ENCODE data around the gene MNAT1. TPM values are rescaled to one million over a fixed set of nuclear protein-coding genes. Genes with fewer than 3 reads are reported as not detected.
A peak's percentile ranks its signal among the peaks of the same experiment; 100 is the strongest.

The MNAT1 gene
- total RNA-seq: 34.4 and 39.1 TPM in 2 replicates
- long read RNA-seq, transcript MNAT1-201 (8 exons, 2,635 nt): major isoform, 9 of 15 reads
- long read RNA-seq, partial matches to known transcripts: 1 of 15 reads
- long read RNA-seq, other reads (novel, unspliced or antisense): 4 of 15 reads

GRCh38 chr14:60734465-60735242, at the start of gene MNAT1:
MNAT1 (plus strand) TSS chr14:60734761; CDS start chr14:60734863, 102 bp downstream.
- TF ChIP-seq CTCF (conservative IDR thresholded peaks at IDR 0.05): peak; percentile 19
- H3K27ac Mint-ChIP-seq (ENCODE audit: unreplicated experiment): peak within 1 kb of the TSS; percentile 96
- peaks cover 20% of the 10 kb centered on the region for H3K4me1 Mint-ChIP-seq
- DNase-seq (ENCODE audit: low read depth, low spot score): peak; percentile 73
- H3K36me3 Mint-ChIP-seq (ENCODE audit: low read depth): no peaks in the 10 kb centered on the region
- H3K9me3 Mint-ChIP-seq: no peaks in the 10 kb centered on the region
- peak within 1 kb of the TSS; percentile 99 for H3K4me3 Mint-ChIP-seq
- peaks cover 34% of the 10 kb centered on the region for H3K27me3 Mint-ChIP-seq (ENCODE audit: low read depth)

- no peak for TF ChIP-seq CTCF (conservative IDR thresholded peaks at IDR 0.05)
- DNase-seq (ENCODE audit: low read depth, low spot score): no peak
- peaks cover 6% of the 10 kb centered on the region for H3K4me1 Mint-ChIP-seq
- H3K27me3 Mint-ChIP-seq (ENCODE audit: low read depth): no peaks in the 10 kb centered on the region
- peaks cover 5% of the 10 kb centered on the region for H3K9me3 Mint-ChIP-seq
- no peaks in the 10 kb centered on the region for H3K36me3 Mint-ChIP-seq (ENCODE audit: low read depth)
- H3K27ac Mint-ChIP-seq (ENCODE audit: unreplicated experiment): no peak overlapping the region
- no peak overlapping the region for H3K4me3 Mint-ChIP-seq
These were observed 47.7 kb upstream of the MNAT1 start for GRCh38 chr14:60686865-60687264.

- DNase-seq (ENCODE audit: low read depth, low spot score): no peak
- Mint-ChIP-seq H3K27me3 (ENCODE audit: low read depth) (no peaks in the 10 kb centered on the region), H3K36me3 (ENCODE audit: low read depth) (no peaks in the 10 kb centered on the region), H3K4me3 (no peak overlapping the region), H3K27ac (ENCODE audit: unreplicated experiment) (no peak overlapping the region), H3K4me1 (no peaks in the 10 kb centered on the region), H3K9me3 (peaks cover 2% of the 10 kb centered on the region)
- TF ChIP-seq CTCF (conservative IDR thresholded peaks at IDR 0.05): no peak
These were observed 43.0 kb upstream of the MNAT1 start for GRCh38 chr14:60691383-60692113.

GRCh38 chr14:60695327-60695726, 39.2 kb upstream of the MNAT1 start:
- no peak for DNase-seq (ENCODE audit: low read depth, low spot score)
- no peak for TF ChIP-seq CTCF (conservative IDR thresholded peaks at IDR 0.05)
- H3K4me1 Mint-ChIP-seq: no peaks in the 10 kb centered on the region
- no peak overlapping the region for H3K4me3 Mint-ChIP-seq
- H3K27ac Mint-ChIP-seq (ENCODE audit: unreplicated experiment): no peak overlapping the region
- peaks cover 4% of the 10 kb centered on the region for H3K27me3 Mint-ChIP-seq (ENCODE audit: low read depth)
- H3K9me3 Mint-ChIP-seq: peaks cover 14% of the 10 kb centered on the region
- no peaks in the 10 kb centered on the region for H3K36me3 Mint-ChIP-seq (ENCODE audit: low read depth)

- Mint-ChIP-seq H3K27ac (ENCODE audit: unreplicated experiment) (no peak overlapping the region), H3K4me1 (no peaks in the 10 kb centered on the region), H3K4me3 (no peak overlapping the region), H3K36me3 (ENCODE audit: low read depth) (peaks cover 5% of the 10 kb centered on the region), H3K9me3 (peaks cover 19% of the 10 kb centered on the region), H3K27me3 (ENCODE audit: low read depth) (peaks cover 4% of the 10 kb centered on the region)
- no peak for TF ChIP-seq CTCF (conservative IDR thresholded peaks at IDR 0.05)
- DNase-seq (ENCODE audit: low read depth, low spot score): no peak
These were observed 34.0 kb upstream of the MNAT1 start for GRCh38 chr14:60700598-60700997.

Measured in neural crest cell (in vitro differentiated cells).